ENCODE data around the gene FHIT. TPM values are rescaled to one million over a fixed set of nuclear protein-coding genes. Genes with fewer than 3 reads are reported as not detected.

Gene FHIT
- total and polyA plus RNA-seq, 2 experiments from 2014 or later, result 9.7 to 16.2 TPM

DNA sequence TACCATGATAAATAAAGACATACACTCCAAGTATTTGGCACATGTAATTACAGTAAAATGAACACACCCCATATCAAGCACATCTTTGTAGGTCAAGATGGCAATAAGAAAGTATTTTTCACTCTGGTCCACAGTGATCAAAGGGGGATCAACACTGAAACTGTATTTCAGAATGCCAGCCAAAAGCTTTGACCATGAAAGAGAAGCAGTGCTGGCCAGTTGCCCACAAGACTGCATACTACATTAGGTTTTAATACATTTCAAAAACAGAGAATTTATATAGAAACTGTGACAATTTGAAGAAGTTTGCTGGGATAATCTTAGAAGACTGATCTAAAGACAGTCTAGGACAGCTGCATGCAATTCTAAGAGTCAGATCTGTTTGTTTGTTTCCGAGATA is 1035.3 kb downstream of the FHIT start:
- no peaks in the 10 kb centered on the region for H3K9me3 ChIP-seq (ENCODE audit: low read depth)
- no peak overlapping the region for H2AFZ ChIP-seq
- H3K36me3 ChIP-seq (replicated peaks; ENCODE audit: insufficient read depth, low read depth), result no peaks in the 10 kb centered on the region
- TF ChIP-seq EZH2 (IDR thresholded peaks at IDR 0.05; ENCODE audit: borderline replicate concordance) (no peak), EZH2phosphoT487 (IDR thresholded peaks at IDR 0.05; ENCODE audit: low read depth, severe bottlenecking, unreplicated experiment) (no peak)
- no peak for DNase-seq (ENCODE audit: low spot score)
- H3K79me2 ChIP-seq, result no peaks in the 10 kb centered on the region
- no peaks in the 10 kb centered on the region for H4K20me1 ChIP-seq (ENCODE audit: insufficient read depth, poor library complexity, severe bottlenecking)
- peaks cover 9% of the 10 kb centered on the region for H3K4me1 ChIP-seq (ENCODE audit: insufficient read depth)
- WGBS (ENCODE audit: low lambda C conversion rate, missing lambda C conversion rate), result 43% methylated on average over 1 of the region's 1 CpG
- no peak overlapping the region for H3K27ac ChIP-seq
- H3K9me2 ChIP-seq (replicated peaks; ENCODE audit: insufficient read depth), result no peaks in the 10 kb centered on the region
- no peaks in the 10 kb centered on the region for H3K27me3 ChIP-seq
- no peak overlapping the region for H3K4me3 ChIP-seq
- peak overlapping the region; percentile 31 for H3K4me2 ChIP-seq

DNA sequence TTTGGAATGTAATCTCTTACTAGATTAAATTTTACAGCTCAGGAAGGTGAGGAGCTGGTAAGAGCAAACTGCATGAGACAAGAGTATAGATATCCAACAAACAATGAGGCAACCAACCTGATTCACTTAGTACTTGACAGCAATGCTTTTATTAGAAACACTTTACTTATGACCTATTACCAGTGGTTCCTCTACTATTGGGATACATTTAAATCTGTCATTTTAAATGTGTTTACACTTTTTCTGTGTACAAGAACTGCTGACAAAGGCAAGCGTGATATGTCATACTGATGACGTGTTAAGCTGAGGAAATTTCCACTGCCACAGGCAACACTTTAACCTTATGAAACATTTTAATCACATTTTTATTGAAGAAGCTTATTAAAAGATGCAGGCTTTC is 1043.3 kb downstream of the FHIT start:
- H2AFZ ChIP-seq, result no peak overlapping the region
- H3K9me3 ChIP-seq (ENCODE audit: low read depth), result no peaks in the 10 kb centered on the region
- TF ChIP-seq EZH2phosphoT487 (IDR thresholded peaks at IDR 0.05; ENCODE audit: low read depth, severe bottlenecking, unreplicated experiment), result no peak
- no peak for TF ChIP-seq EZH2 (IDR thresholded peaks at IDR 0.05; ENCODE audit: borderline replicate concordance)
- TF ChIP-seq, protein P1, sequence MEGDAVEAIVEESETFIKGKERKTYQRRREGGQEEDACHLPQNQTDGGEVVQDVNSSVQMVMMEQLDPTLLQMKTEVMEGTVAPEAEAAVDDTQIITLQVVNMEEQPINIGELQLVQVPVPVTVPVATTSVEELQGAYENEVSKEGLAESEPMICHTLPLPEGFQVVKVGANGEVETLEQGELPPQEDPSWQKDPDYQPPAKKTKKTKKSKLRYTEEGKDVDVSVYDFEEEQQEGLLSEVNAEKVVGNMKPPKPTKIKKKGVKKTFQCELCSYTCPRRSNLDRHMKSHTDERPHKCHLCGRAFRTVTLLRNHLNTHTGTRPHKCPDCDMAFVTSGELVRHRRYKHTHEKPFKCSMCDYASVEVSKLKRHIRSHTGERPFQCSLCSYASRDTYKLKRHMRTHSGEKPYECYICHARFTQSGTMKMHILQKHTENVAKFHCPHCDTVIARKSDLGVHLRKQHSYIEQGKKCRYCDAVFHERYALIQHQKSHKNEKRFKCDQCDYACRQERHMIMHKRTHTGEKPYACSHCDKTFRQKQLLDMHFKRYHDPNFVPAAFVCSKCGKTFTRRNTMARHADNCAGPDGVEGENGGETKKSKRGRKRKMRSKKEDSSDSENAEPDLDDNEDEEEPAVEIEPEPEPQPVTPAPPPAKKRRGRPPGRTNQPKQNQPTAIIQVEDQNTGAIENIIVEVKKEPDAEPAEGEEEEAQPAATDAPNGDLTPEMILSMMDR (IDR thresholded peaks at IDR 0.05; ENCODE audit: poor library complexity), result no peak
- no peaks in the 10 kb centered on the region for H4K20me1 ChIP-seq (ENCODE audit: insufficient read depth, poor library complexity, severe bottlenecking)
- no peak overlapping the region for H3K4me2 ChIP-seq
- WGBS (ENCODE audit: low lambda C conversion rate, missing lambda C conversion rate), result 76% methylated on average over 2 of the region's 2 CpGs
- no peak overlapping the region for H3K4me3 ChIP-seq
- H3K9me2 ChIP-seq (replicated peaks; ENCODE audit: insufficient read depth), result no peaks in the 10 kb centered on the region
- no peaks in the 10 kb centered on the region for H3K79me2 ChIP-seq
- no peak for DNase-seq (ENCODE audit: low spot score)
- H3K27me3 ChIP-seq, result no peaks in the 10 kb centered on the region
- no peaks in the 10 kb centered on the region for H3K36me3 ChIP-seq (replicated peaks; ENCODE audit: insufficient read depth, low read depth)
- H3K4me1 ChIP-seq (ENCODE audit: insufficient read depth), result no peaks in the 10 kb centered on the region
- H3K27ac ChIP-seq, result no peak overlapping the region

DNA sequence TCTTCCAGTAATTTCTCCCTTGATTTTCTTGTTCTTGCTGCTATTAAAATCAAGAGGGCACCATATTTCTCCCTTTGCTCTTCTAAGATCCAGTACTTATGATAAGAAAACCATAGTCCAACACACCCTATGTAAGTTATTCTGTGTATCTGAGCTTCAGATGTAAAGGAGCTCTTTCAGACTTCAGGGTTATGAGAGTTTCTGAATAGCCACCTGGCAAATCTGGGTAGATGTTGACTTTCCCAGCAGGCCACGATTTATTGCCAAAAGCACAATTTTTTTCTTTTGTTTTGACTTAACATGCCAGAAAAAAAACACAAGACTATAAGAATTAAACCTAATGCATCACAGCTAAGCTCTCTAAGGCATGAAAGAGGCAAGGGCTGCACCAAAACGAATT is 1045.0 kb downstream of the FHIT start:
- Histone ChIP-seq H4K20me1 (ENCODE audit: insufficient read depth, poor library complexity, severe bottlenecking) (no peaks in the 10 kb centered on the region), H3K27me3 (no peaks in the 10 kb centered on the region), H2AFZ (no peak overlapping the region), H3K4me1 (ENCODE audit: insufficient read depth) (no peaks in the 10 kb centered on the region), H3K4me3 (no peak overlapping the region), H3K36me3 (replicated peaks; ENCODE audit: insufficient read depth, low read depth) (no peaks in the 10 kb centered on the region), H3K9me2 (replicated peaks; ENCODE audit: insufficient read depth) (no peaks in the 10 kb centered on the region), H3K27ac (no peak overlapping the region), H3K79me2 (no peaks in the 10 kb centered on the region), H3K4me2 (no peak overlapping the region), H3K9me3 (ENCODE audit: low read depth) (no peaks in the 10 kb centered on the region)
- DNase-seq (ENCODE audit: low spot score), result no peak
- TF ChIP-seq, protein P1 (IDR thresholded peaks at IDR 0.05; ENCODE audit: poor library complexity), result no peak
- TF ChIP-seq EZH2phosphoT487 (IDR thresholded peaks at IDR 0.05; ENCODE audit: low read depth, severe bottlenecking, unreplicated experiment), result no peak
- TF ChIP-seq EZH2 (IDR thresholded peaks at IDR 0.05; ENCODE audit: borderline replicate concordance), result no peak
- 71% methylated on average over 2 of the region's 2 CpGs for WGBS (ENCODE audit: low lambda C conversion rate, missing lambda C conversion rate)

DNA sequence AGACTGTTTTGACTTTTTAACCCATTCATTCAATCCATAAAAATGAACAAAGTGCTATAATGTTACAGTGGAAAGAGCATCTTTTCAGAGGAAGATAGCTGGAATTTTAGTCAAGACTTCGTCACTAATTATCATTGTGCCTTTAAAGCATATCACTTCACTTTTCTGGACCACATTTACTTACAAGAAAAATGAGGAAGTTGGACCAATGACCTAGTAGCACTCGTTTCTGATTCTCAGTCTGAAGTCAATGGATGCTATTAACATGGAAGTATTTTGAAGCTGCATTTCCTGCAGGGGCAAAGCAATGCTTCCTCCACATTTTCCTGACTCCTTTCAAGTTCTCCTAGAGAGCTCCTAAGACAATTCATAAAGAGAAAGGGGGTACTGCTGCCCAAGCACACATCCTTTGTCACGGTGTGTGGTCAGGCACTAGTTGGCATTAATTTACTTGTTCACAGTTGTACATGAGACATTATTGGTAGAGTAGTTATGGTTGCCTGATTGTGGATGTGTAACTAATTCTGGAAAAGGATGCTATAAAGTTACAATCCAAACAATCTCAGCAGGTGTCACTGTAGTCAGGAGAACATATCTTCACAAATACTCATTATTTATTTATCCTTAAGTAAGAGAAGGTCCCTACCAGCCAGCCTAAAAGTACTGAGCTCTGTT is 1049.1 kb downstream of the FHIT start:
- H3K36me3 ChIP-seq (replicated peaks; ENCODE audit: insufficient read depth, low read depth), result no peaks in the 10 kb centered on the region
- no peaks in the 10 kb centered on the region for H3K4me1 ChIP-seq (ENCODE audit: insufficient read depth)
- H3K4me3 ChIP-seq, result no peak overlapping the region
- H3K9me2 ChIP-seq (replicated peaks; ENCODE audit: insufficient read depth), result no peaks in the 10 kb centered on the region
- H3K79me2 ChIP-seq, result no peaks in the 10 kb centered on the region
- TF ChIP-seq EZH2phosphoT487 (IDR thresholded peaks at IDR 0.05; ENCODE audit: low read depth, severe bottlenecking, unreplicated experiment) (no peak), EZH2 (IDR thresholded peaks at IDR 0.05; ENCODE audit: borderline replicate concordance) (no peak)
- TF ChIP-seq, protein P1 (IDR thresholded peaks at IDR 0.05; ENCODE audit: poor library complexity), result no peak
- H3K27me3 ChIP-seq, result no peaks in the 10 kb centered on the region
- H2AFZ ChIP-seq, result no peak overlapping the region
- H3K27ac ChIP-seq, result no peak overlapping the region
- WGBS (ENCODE audit: low lambda C conversion rate, missing lambda C conversion rate), result 82% methylated on average over 3 of the region's 3 CpGs
- no peaks in the 10 kb centered on the region for H4K20me1 ChIP-seq (ENCODE audit: insufficient read depth, poor library complexity, severe bottlenecking)
- no peak for DNase-seq (ENCODE audit: low spot score)
- H3K9me3 ChIP-seq (ENCODE audit: low read depth), result no peaks in the 10 kb centered on the region
- H3K4me2 ChIP-seq, result no peak overlapping the region

Measured in hepatocyte (in vitro differentiated cells).